ENCODE results near the gene SDF4. TPM values are rescaled to one million over a fixed set of nuclear protein-coding genes. Genes with fewer than 3 reads are reported as not detected.

Gene SDF4
- total RNA-seq, 4 donors from 2014 or later = 29.7 to 105 (median 50.3) TPM

- intact Hi-C loops (cut with DNase I; ENCODE audit: low total_unique reads) = no loop called here
- Histone ChIP-seq H3K36me3 (no peaks in the 10 kb centered on the region), H3K27me3 (peaks cover 10 to 17% of the 10 kb centered on the region in 2 donors), H3K4me1 (no peaks in the 10 kb centered on the region), H3K27ac (no peak overlapping the region), H3K9me3 (no peaks in the 10 kb centered on the region), H3K4me3 (no peak overlapping the region)
- no peak for DNase-seq
- TF ChIP-seq CTCF (IDR thresholded peaks at IDR 0.05) (no peak), POLR2A (IDR thresholded peaks at IDR 0.05) (no peak)
These were observed 62.2 kb downstream of the SDF4 start for GRCh38 chr1:1169429-1170214.

GRCh38 chr1:1168451-1169411, 63.1 kb downstream of the SDF4 start:
- Histone ChIP-seq H3K4me1 (no peaks in the 10 kb centered on the region), H3K27me3 (peaks cover 7 to 9% of the 10 kb centered on the region in 2 donors), H3K27ac (no peak overlapping the region), H3K36me3 (no peaks in the 10 kb centered on the region), H3K9me3 (no peaks in the 10 kb centered on the region), H3K4me3 (no peak overlapping the region)
- TF ChIP-seq POLR2A (IDR thresholded peaks at IDR 0.05) = no peak
- TF ChIP-seq CTCF (IDR thresholded peaks at IDR 0.05) = no peak
- DNase-seq = no peak
- intact Hi-C loops (cut with DNase I; ENCODE audit: low total_unique reads) = no loop called here

- H3K36me3 ChIP-seq = no peaks in the 10 kb centered on the region
- TF ChIP-seq POLR2A (IDR thresholded peaks at IDR 0.05) = no peak
- TF ChIP-seq CTCF (IDR thresholded peaks at IDR 0.05) = no peak
- no peak for DNase-seq
- no peaks in the 10 kb centered on the region for H3K9me3 ChIP-seq
- H3K4me1 ChIP-seq = no peaks in the 10 kb centered on the region
- intact Hi-C loops (cut with DNase I; ENCODE audit: low total_unique reads) = no loop called here
- H3K27ac ChIP-seq = no peak overlapping the region
- H3K27me3 ChIP-seq = peaks cover 0 to 4% of the 10 kb centered on the region in 2 donors
- H3K4me3 ChIP-seq = no peak overlapping the region
These were observed 63.9 kb downstream of the SDF4 start for GRCh38 chr1:1167841-1168450.

- Histone ChIP-seq H3K36me3 (no peaks in the 10 kb centered on the region), H3K4me1 (no peaks in the 10 kb centered on the region), H3K27ac (no peak overlapping the region), H3K27me3 (no peaks in the 10 kb centered on the region), H3K4me3 (no peak overlapping the region), H3K9me3 (no peaks in the 10 kb centered on the region)
- DNase-seq = no peak
- TF ChIP-seq CTCF (IDR thresholded peaks at IDR 0.05) (no peak), POLR2A (IDR thresholded peaks at IDR 0.05) (no peak)
- intact Hi-C loops (cut with DNase I; ENCODE audit: low total_unique reads) = no loop called here
These were observed 64.4 kb downstream of the SDF4 start for GRCh38 chr1:1167398-1167821.

MicroRNAs encoded within 50 kb of the gene (microRNA counts, 767-probe panel; counts per million panel counts)
- microRNA hsa-miR-200a-3p = 0 counts per million in 2 donors
- microRNA hsa-miR-200b-3p = 0 to 2,670 counts per million in 2 donors
- 0 counts per million in 2 donors for microRNA hsa-miR-429

Small RNA genes lying within 50 kb of the gene (microRNA-seq; reads per million reads assigned to microRNA genes)
- gene MIR200A (ENCODE audit: borderline microRNAs expressed, borderline replicate concordance) (8.3 reads per million, percentile 16 among the genes with 10 or more reads in this experiment), gene MIR200B (ENCODE audit: borderline microRNAs expressed, borderline replicate concordance) (50.5 reads per million, percentile 46 among the genes with 10 or more reads in this experiment), gene MIR429 (ENCODE audit: borderline microRNAs expressed, borderline replicate concordance) (2.5 reads per million)

Small RNA genes lying within 50 kb of the gene (small RNA-seq; reads per million reads assigned to genes)
- not detected for gene MIR200A
- not detected for gene MIR200B
- gene MIR429 = not detected

Other genes with a start within 250 kb of the SDF4 start
- 1 to 10 TPM in 1 of 4 donors, not detected in 3; 2.3 TPM for gene PERM1, start 249.9 kb downstream of the SDF4 start, total RNA-seq
- 10 to 100 TPM; 19.6 to 41.0 (median 36.3) TPM for gene HES4, start 231.9 kb downstream of the SDF4 start, total RNA-seq
- gene ISG15, start 218.5 kb downstream of the SDF4 start, total RNA-seq = 10 to 100 TPM in 2 of 4 donors, 1 to 10 TPM in 2; 1.8 to 27.2 (median 15.2) TPM
- 10 to 100 TPM in 3 of 4 donors, 1 to 10 TPM in 1; 8.2 to 86.9 (median 26.2) TPM for gene AGRN, start 211.9 kb downstream of the SDF4 start, total RNA-seq
- gene RNF223, start 157.7 kb downstream of the SDF4 start, total RNA-seq = not detected
- 10 to 100 TPM in 3 of 4 donors, 1 to 10 TPM in 1; 4.9 to 20.0 (median 17.9) TPM for gene C1orf159, start 115.9 kb downstream of the SDF4 start, total RNA-seq
- under 1 TPM in 2 of 4 donors, not detected in 2; 0.35 to 0.51 TPM for gene TTLL10, start 58.1 kb downstream of the SDF4 start, total RNA-seq
- gene TNFRSF18, start 25.4 kb downstream of the SDF4 start, total RNA-seq = 1 to 10 TPM in 1 of 4 donors, under 1 TPM in 1, not detected in 2; 0.37 to 2.6 TPM
- gene TNFRSF4, start 17.8 kb downstream of the SDF4 start, total RNA-seq = 1 to 10 TPM in 2 of 4 donors, not detected in 2; 1.3 to 1.5 TPM
- gene B3GALT6, start 236 bp upstream of the SDF4 start, total RNA-seq = 10 to 100 TPM in 3 of 4 donors, 1 to 10 TPM in 1; 1.8 to 23.5 (median 17.6) TPM
- gene C1QTNF12, start 14.7 kb upstream of the SDF4 start, total RNA-seq = 1 to 10 TPM in 2 of 4 donors, not detected in 2; 3.1 to 8.2 TPM
- 10 to 100 TPM in 3 of 4 donors, 1 to 10 TPM in 1; 9.5 to 66.1 (median 49.8) TPM for gene UBE2J2, start 41.9 kb upstream of the SDF4 start, total RNA-seq
- 1 to 10 TPM in 3 of 4 donors, under 1 TPM in 1; 0.26 to 8.4 (median 4.4) TPM for gene SCNN1D, start 48.4 kb upstream of the SDF4 start, total RNA-seq
- 10 to 100 TPM; 11.2 to 98.5 (median 44.0) TPM for gene ACAP3, start 75.9 kb upstream of the SDF4 start, total RNA-seq
- 10 to 100 TPM; 14.7 to 34.1 (median 24.3) TPM for gene PUSL1, start 76.6 kb upstream of the SDF4 start, total RNA-seq
- 100 to 1,000 TPM in 2 of 4 donors, 10 to 100 TPM in 2; 45.6 to 277 (median 130) TPM for gene INTS11, start 92.7 kb upstream of the SDF4 start, total RNA-seq
- gene CPTP, start 92.8 kb upstream of the SDF4 start, total RNA-seq = 10 to 100 TPM in 2 of 4 donors, 1 to 10 TPM in 2; 3.5 to 23.9 (median 16.4) TPM
- gene TAS1R3, start 99.3 kb upstream of the SDF4 start, total RNA-seq = under 1 TPM in 2 of 4 donors, not detected in 2; 0.14 to 0.34 TPM
- gene DVL1, start 117.4 kb upstream of the SDF4 start, total RNA-seq = 10 to 100 TPM; 35.6 to 94.5 (median 49.7) TPM
- 100 to 1,000 TPM in 2 of 4 donors, 10 to 100 TPM in 2; 86.1 to 143 (median 117) TPM for gene MXRA8, start 126.6 kb upstream of the SDF4 start, total RNA-seq
- 10 to 100 TPM; 13.2 to 75.8 (median 31.1) TPM for gene AURKAIP1, start 143.2 kb upstream of the SDF4 start, total RNA-seq
- 100 to 1,000 TPM; 207 to 351 (median 281) TPM for gene CCNL2, start 167.3 kb upstream of the SDF4 start, total RNA-seq
- 100 to 1,000 TPM in 1 of 4 donors, 10 to 100 TPM in 3; 34.3 to 114 (median 65.1) TPM for gene MRPL20, start 175.3 kb upstream of the SDF4 start, total RNA-seq
- gene ANKRD65, start 189.3 kb upstream of the SDF4 start, total RNA-seq = 10 to 100 TPM in 2 of 4 donors, 1 to 10 TPM in 2; 1.3 to 20.0 (median 6.7) TPM
- gene VWA1, start 203.7 kb upstream of the SDF4 start, total RNA-seq = 10 to 100 TPM; 15.6 to 67.1 (median 47.1) TPM
- gene ATAD3C, start 217.7 kb upstream of the SDF4 start, total RNA-seq = 1 to 10 TPM in 2 of 4 donors, under 1 TPM in 1, not detected in 1; 0.77 to 3.8 (median 1.7) TPM
- 10 to 100 TPM in 3 of 4 donors, 1 to 10 TPM in 1; 2.1 to 20.5 (median 17.8) TPM for gene ATAD3B, start 239.8 kb upstream of the SDF4 start, total RNA-seq